HG03342 (cell line): Measurements from ENCODE around the gene TAF5L.
A peak's percentile ranks its signal among the peaks of the same experiment; 100 is the strongest.
"Not testable (repeated sequence)": the region's sequence is repeated elsewhere in the genome, so short reads cannot be mapped to it uniquely, and the experiment has no call there.

Experiments used
- ATAC-seq: cut with Tn5 transposase; IDR thresholded peaks from one replicate; pipeline ENCODE4 v1.9.1; 2021; ENCODE audit warnings: mild to moderate bottlenecking, moderate library complexity; ENCODE audit not compliant: unreplicated experiment

The TAF5L gene

GRCh38 chr1:229572286-229572685 is 53.6 kb downstream of the TAF5L start:
- no peak for ATAC-seq

DNA sequence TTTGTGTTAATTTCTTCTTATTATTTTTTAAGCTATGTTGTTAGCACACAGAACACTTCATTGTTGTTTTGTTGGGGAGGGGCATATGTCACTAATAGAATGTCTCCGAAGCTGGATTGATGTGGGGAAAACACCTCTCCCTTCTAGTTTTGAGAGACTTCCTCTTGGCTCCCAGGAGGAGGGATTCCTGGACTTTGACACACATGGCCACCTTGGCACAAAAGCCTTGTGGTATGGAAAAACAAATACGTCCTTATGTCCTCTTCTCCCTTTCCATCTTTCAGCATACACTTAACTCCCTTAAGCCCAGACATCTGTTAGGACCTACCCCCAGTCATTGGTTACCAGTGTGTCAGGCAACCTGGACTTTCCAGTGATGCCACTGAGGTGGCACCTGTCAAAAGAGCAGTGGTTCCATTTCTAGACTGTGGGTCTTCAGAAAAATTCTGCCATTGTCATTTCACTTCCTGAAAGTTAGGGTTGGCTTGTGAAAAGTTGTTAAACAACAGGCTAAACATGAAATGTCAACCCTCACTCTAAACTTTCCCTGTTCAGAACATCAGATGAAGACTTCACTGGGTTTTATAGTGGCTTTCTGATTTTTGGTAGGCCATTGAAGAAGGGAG is 54.9 kb downstream of the TAF5L start:
- no peak for ATAC-seq

- ATAC-seq: no peak
These were observed 55.6 kb downstream of the TAF5L start for GRCh38 chr1:229570305-229570704.

DNA sequence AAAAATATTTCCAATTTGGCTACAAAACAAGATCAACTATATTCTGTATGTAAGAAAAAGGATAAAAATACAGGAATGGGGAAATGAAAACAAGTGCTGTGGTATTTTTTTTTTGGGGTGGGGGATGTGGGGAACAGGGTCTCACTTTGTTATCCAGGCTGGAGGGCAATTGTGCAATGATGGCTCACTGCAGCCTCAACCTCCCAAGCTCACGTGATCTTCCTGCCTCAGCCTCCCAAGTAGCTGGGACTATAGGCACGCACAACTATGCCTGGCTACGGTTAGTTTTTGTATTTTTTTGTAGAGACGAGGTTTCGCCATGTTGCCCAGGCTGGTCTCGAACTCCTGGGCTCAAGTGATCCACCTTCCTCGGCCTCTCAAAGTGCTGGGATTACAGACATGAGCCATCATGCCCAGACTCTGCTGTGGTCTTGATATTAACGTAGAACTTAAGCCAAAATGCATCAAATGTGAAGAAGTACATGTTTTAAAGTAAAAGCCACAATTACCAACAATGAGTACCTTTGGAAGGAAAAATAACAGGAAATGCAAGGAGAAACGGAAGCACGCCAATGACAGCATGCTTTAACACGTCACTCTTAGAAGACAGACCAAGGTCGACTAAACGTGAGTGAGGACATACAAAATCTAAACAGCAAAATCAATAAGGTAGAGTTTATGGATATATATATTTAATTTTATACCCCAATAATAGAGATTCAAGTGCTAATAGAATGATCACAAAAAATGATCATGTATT is 58.6 kb downstream of the TAF5L start:
- ATAC-seq: no peak

DNA sequence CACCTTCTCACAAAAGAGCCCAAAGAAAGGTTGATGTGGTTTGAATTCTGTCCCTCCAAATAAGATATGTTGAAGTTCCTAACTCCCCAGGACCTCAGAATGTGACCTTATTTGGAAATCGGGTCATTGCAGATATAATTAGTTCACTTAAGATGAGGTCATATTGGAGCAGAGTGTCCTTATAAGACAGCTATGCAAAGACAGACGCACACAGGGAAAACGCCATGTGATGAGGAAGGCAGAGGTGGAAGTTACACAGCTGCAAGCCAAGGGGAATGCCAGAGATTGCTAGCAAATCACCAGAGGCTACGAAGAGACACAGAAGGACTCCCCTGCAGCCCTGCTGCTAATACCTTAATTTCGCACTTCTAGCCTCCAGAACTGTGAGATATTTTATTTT is 62.2 kb downstream of the TAF5L start:
- ATAC-seq: no peak

GRCh38 chr1:229563241-229563640 is 62.7 kb downstream of the TAF5L start:
- ATAC-seq: no peak

GRCh38 chr1:229562686-229563085 is 63.2 kb downstream of the TAF5L start:
- ATAC-seq: no peak

DNA sequence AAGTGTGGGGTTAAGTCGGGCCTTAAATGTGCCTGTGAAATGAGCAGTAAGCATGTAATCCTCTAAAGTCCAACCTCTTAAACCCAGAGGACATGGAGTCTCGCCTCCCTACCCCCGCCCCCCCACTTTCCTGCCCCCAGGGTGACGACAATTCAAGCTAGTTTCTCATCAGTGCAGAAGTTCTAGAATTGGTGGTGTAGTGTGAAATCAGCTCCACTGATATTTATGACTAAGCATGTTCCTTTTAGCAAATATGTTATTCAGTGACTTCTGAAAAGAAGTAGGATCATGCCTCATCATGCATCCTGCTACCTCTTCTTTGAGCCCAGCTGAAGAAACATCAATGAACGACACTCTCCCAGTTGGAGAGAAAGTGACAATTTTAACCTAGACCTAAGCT is 64.8 kb downstream of the TAF5L start:
- no peak for ATAC-seq

DNA sequence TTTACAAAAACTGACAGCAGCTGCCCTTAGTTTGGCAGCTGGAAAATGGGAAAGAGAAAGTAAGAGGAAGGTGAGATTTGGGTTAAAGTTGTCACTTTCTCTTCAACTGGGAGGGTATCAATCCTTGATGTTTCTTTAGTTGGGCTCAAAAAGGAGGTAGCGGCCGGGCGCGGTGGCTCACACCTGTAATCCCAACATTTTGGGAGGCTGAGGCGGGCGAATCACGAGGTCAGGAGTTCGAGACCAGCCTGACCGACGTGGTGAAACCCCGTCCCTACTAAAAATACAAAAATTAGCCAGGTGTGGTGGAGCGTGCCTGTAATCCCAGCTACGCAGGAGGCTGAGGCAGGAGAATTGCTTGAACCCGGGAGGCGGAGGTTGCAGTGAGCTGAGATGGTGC is 65.8 kb downstream of the TAF5L start:
- not testable (repeated sequence) for ATAC-seq

- not testable (repeated sequence) for ATAC-seq
These were observed 66.6 kb downstream of the TAF5L start for GRCh38 chr1:229559336-229559801.

- peak; percentile 73 for ATAC-seq
These were observed 67.2 kb downstream of the TAF5L start, which contains the start of gene ABCB10 for GRCh38 chr1:229558460-229559335. Gene ABCB10 (minus strand): TSS chr1:229558707. CDS start chr1:229558652, 55 bp downstream.

GRCh38 chr1:229557913-229558414 is 68.0 kb downstream of the TAF5L start:
- peak; percentile 24 for ATAC-seq

DNA sequence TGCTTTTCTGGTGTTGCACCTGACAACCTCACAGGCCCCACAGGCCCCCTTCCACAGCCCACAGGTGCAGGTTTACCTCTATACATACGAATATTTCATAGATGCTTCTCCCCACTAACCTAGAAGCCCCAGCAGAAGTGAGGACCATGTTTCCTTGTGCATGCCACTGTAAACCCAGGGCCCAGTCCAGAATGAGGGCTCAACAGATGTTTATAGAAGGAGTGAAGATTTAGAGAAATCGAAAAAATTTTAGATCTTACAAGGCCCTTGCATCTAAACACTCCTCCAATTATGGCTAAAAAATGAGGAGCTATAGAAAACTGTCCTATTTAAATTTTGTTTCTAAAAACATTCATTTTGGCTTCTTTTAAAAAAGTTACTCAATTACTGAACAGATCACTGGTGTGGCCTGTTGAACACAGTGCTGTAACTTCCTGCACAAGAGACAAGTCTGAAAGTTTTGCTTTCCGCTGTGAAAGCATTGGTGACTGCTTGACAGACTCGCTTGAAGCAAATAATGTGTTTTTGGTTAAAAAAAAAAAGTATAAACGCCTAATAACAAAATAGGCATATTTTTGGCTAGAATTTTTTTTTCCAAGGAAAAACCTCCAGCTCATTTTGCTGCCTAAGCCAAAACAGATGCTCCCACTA is 68.6 kb downstream of the TAF5L start:
- no peak for ATAC-seq

- no peak for ATAC-seq
These were observed 70.9 kb downstream of the TAF5L start for GRCh38 chr1:229554886-229555621.

GRCh38 chr1:229553621-229554130 is 72.2 kb downstream of the TAF5L start:
- no peak for ATAC-seq

DNA sequence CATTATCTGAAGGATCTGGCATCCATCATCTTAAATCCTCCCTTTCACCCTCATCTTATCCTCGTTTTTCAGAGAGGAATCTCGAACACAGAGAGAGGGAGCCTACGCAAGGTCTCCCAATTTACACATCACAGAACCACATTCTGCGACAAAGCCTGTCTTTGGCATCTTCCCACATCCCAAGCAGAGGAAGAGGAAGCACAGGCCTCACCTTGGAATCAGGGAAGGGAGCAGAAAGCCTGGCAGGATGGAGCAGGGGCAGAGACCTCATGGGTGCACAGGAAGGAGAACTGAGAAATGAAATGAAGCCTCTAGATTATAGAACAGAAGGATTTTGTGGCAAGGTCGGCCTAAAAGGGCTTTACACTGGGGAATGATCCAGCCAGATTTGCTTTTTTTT is 73.2 kb downstream of the TAF5L start:
- ATAC-seq: no peak

- no peak for ATAC-seq
These were observed 74.9 kb downstream of the TAF5L start for GRCh38 chr1:229550812-229551567.

DNA sequence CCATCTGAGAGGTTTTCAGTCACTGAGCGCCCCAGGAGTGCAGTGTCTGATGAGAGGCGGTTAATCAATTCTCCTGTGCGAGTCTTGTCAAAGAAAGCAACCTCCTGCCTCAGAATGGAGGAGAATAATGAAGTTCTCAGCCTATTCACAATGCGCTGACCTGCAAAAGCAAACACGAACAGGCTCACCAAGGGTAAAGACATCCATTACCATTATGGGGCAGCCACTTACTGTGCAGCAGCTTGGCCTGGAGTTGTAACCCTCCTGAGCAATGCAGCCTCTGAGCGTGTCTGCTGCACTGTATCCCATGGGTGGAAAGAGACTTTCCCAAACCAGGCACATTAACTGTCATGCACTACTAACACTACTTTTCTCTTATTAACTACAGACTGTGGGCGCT is 78.4 kb downstream of the TAF5L start:
- ATAC-seq: no peak

DNA sequence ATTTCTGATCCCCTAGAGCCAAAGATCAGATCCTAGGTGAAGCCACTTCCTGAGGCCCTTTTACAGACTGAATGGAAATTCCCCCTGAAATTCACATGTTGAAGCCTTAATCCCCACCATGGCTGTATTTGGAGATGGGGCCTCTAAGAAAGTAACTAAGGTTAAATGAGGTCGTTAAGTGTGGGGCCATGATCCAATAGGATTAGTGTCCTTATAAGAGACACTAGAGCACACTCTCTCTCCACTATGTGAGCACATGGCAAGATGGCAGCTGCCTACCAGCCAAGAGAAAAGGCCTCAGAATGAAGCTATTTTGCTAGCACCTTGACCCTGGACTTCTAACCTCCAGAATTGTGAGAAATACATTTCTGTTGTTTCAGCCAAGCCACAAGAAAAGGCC is 81.3 kb downstream of the TAF5L start:
- no peak for ATAC-seq
